ENCODE measurements around the gene OR5D16. TPM values are rescaled to one million over a fixed set of nuclear protein-coding genes. Genes with fewer than 3 reads are reported as not detected.
"Not testable (repeated sequence)": the region's sequence is repeated elsewhere in the genome, so short reads cannot be mapped to it uniquely, and the experiment has no call there.

OR5D16 gene
- not detected in 2 replicates for total RNA-seq (2014; rRNA removed; shearing (Covaris generic); ENCODE audit: low replicate concordance)

GRCh38 chr11:55838452-55838851, at the start of gene OR5D16:
OR5D16 (plus strand) TSS chr11:55838752; CDS start chr11:55838752, 0 bp downstream.
- DNase-seq (ENCODE audit: low read depth) = no peak
- in situ Hi-C loops (cut with HindIII; ENCODE audit: low pct_unique_long_range_greater_than_20kb, low sequenced_read_pairs) = no loop called here

GRCh38 chr11:55791606-55792005, 46.9 kb upstream of the OR5D16 start:
- DNase-seq (ENCODE audit: low read depth) = no peak
- in situ Hi-C loops (cut with HindIII; ENCODE audit: low pct_unique_long_range_greater_than_20kb, low sequenced_read_pairs) = no loop called here

GRCh38 chr11:55793321-55793720, 45.2 kb upstream of the OR5D16 start:
- in situ Hi-C loops (cut with HindIII; ENCODE audit: low pct_unique_long_range_greater_than_20kb, low sequenced_read_pairs) = no loop called here
- DNase-seq (ENCODE audit: low read depth) = no peak

- no peak for DNase-seq (ENCODE audit: low read depth)
- in situ Hi-C loops (cut with HindIII; ENCODE audit: low pct_unique_long_range_greater_than_20kb, low sequenced_read_pairs) = no loop called here
Measured at GRCh38 chr11:55795256-55795655, 43.3 kb upstream of the OR5D16 start, which contains the start of gene OR5D14. OR5D14 (plus strand) TSS chr11:55795556; CDS start chr11:55795556, 0 bp downstream.

- in situ Hi-C loops (cut with HindIII; ENCODE audit: low pct_unique_long_range_greater_than_20kb, low sequenced_read_pairs) = no loop called here
- DNase-seq (ENCODE audit: low read depth) = no peak
Measured at GRCh38 chr11:55806248-55806647, 32.3 kb upstream of the OR5D16 start.

GRCh38 chr11:55811067-55811466, 27.5 kb upstream of the OR5D16 start, which contains the start of gene OR5L1:
OR5L1 (plus strand) TSS chr11:55811367; CDS start chr11:55811467, 100 bp downstream.
- in situ Hi-C loops (cut with HindIII; ENCODE audit: low pct_unique_long_range_greater_than_20kb, low sequenced_read_pairs) = no loop called here
- DNase-seq (ENCODE audit: low read depth) = no peak

- DNase-seq (ENCODE audit: low read depth) = no peak
- in situ Hi-C loops (cut with HindIII; ENCODE audit: low pct_unique_long_range_greater_than_20kb, low sequenced_read_pairs) = no loop called here
Measured at GRCh38 chr11:55819330-55819729, 19.2 kb upstream of the OR5D16 start, which contains the start of gene OR5D18. OR5D18 (plus strand) TSS chr11:55819630; CDS start chr11:55819630, 0 bp downstream.

GRCh38 chr11:55826919-55827318, 11.6 kb upstream of the OR5D16 start, which contains the start of gene OR5L2:
OR5L2 (plus strand) TSS chr11:55827219; CDS start chr11:55827219, 0 bp downstream.
- no peak for DNase-seq (ENCODE audit: low read depth)
- in situ Hi-C loops (cut with HindIII; ENCODE audit: low pct_unique_long_range_greater_than_20kb, low sequenced_read_pairs) = no loop called here

GRCh38 chr11:55847453-55847852, 8.9 kb downstream of the OR5D16 start:
- in situ Hi-C loops (cut with HindIII; ENCODE audit: low pct_unique_long_range_greater_than_20kb, low sequenced_read_pairs) = no loop called here
- no peak for DNase-seq (ENCODE audit: low read depth)

- in situ Hi-C loops (cut with HindIII; ENCODE audit: low pct_unique_long_range_greater_than_20kb, low sequenced_read_pairs) = no loop called here
- no peak for DNase-seq (ENCODE audit: low read depth)
Measured at GRCh38 chr11:55849037-55849436, 10.5 kb downstream of the OR5D16 start.

- in situ Hi-C loops (cut with HindIII; ENCODE audit: low pct_unique_long_range_greater_than_20kb, low sequenced_read_pairs) = no loop called here
- DNase-seq (ENCODE audit: low read depth) = no peak
Measured at GRCh38 chr11:55852141-55852540, 13.6 kb downstream of the OR5D16 start.

GRCh38 chr11:55854704-55855103, 16.2 kb downstream of the OR5D16 start:
- no peak for DNase-seq (ENCODE audit: low read depth)
- in situ Hi-C loops (cut with HindIII; ENCODE audit: low pct_unique_long_range_greater_than_20kb, low sequenced_read_pairs) = no loop called here

- in situ Hi-C loops (cut with HindIII; ENCODE audit: low pct_unique_long_range_greater_than_20kb, low sequenced_read_pairs); DNase-seq (ENCODE audit: low read depth): not testable (repeated sequence)
Measured at GRCh38 chr11:55867354-55867753, 28.8 kb downstream of the OR5D16 start.

GRCh38 chr11:55872731-55873130, 34.2 kb downstream of the OR5D16 start:
- DNase-seq (ENCODE audit: low read depth); in situ Hi-C loops (cut with HindIII; ENCODE audit: low pct_unique_long_range_greater_than_20kb, low sequenced_read_pairs): not testable (repeated sequence)

- in situ Hi-C loops (cut with HindIII; ENCODE audit: low pct_unique_long_range_greater_than_20kb, low sequenced_read_pairs); DNase-seq (ENCODE audit: low read depth): not testable (repeated sequence)
Measured at GRCh38 chr11:55873146-55873545, 34.6 kb downstream of the OR5D16 start.

- in situ Hi-C loops (cut with HindIII; ENCODE audit: low pct_unique_long_range_greater_than_20kb, low sequenced_read_pairs) = not testable (repeated sequence)
Measured at GRCh38 chr11:55882997-55883396, 44.4 kb downstream of the OR5D16 start, which contains the start of gene TRIM51. TRIM51 (plus strand) TSS chr11:55883297; CDS start chr11:55885429, 2,132 bp downstream.

GRCh38 chr11:55884995-55885394, 46.4 kb downstream of the OR5D16 start:
- in situ Hi-C loops (cut with HindIII; ENCODE audit: low pct_unique_long_range_greater_than_20kb, low sequenced_read_pairs); DNase-seq (ENCODE audit: low read depth): not testable (repeated sequence)

More at GRCh38 chr11:55882997-55883396, 44.4 kb downstream of the OR5D16 start, which contains the start of gene TRIM51:
- DNase-seq (ENCODE audit: low read depth) = not testable (repeated sequence)

- in situ Hi-C loops (cut with HindIII; ENCODE audit: low pct_unique_long_range_greater_than_20kb, low sequenced_read_pairs) = not testable (repeated sequence)
Measured at GRCh38 chr11:55885481-55885880, 46.9 kb downstream of the OR5D16 start.

More at GRCh38 chr11:55885481-55885880, 46.9 kb downstream of the OR5D16 start:
- DNase-seq (ENCODE audit: low read depth) = not testable (repeated sequence)
